GM21360 (cell line): ENCODE measurements around the gene RFX4.

ENCODE experiments used
- ATAC-seq: cut with Tn5 transposase; IDR thresholded peaks from one replicate; pipeline ENCODE4 v1.9.1; 2021; ENCODE audit warnings: mild to moderate bottlenecking, moderate library complexity; ENCODE audit not compliant: unreplicated experiment

RFX4 gene

GRCh38 chr12:106758349-106759110 lies 175.7 kb downstream of the RFX4 start:
- ATAC-seq, result no peak

GRCh38 chr12:106759526-106760183 lies 176.9 kb downstream of the RFX4 start:
- ATAC-seq, result peak; percentile 26

DNA sequence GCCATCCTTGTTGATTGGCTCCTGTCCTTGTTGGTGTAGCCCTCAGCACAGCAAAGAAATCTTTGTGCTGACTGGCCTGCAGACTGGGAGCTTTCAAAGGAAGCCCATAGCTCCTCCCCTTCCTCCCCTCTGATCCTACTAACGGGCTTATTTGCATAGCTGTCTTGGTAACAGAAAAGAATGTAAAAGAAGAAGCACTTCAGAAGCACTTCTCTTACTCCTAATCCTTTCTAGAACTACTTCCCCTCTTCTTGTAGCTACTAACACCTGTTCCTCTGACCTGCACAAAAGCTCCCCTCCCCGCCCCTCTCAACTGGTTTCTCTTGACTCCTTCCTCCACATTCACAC lies 177.4 kb downstream of the RFX4 start:
- ATAC-seq, result peak; percentile 97

GRCh38 chr12:106764220-106764619 lies 181.4 kb downstream of the RFX4 start:
- ATAC-seq, result no peak

DNA sequence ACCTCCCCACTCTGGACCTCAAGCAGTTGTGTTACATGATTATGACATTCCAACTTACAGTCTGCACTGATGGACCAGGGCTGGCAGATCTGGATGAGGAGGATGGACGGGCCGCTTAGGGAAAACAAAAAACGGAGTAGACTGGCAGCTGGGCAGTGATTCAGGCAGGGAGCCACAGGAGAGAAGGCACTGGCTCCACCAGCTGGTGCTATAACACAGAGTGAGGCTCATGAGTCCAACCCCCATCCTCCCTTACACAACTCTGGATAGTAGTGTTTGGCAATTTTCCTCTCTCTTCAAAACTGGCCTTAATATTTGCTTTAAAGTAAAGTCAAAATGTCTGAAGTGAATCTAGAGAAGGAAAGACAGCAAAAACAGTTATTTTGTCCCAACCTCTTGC lies 181.9 kb downstream of the RFX4 start:
- no peak for ATAC-seq

DNA sequence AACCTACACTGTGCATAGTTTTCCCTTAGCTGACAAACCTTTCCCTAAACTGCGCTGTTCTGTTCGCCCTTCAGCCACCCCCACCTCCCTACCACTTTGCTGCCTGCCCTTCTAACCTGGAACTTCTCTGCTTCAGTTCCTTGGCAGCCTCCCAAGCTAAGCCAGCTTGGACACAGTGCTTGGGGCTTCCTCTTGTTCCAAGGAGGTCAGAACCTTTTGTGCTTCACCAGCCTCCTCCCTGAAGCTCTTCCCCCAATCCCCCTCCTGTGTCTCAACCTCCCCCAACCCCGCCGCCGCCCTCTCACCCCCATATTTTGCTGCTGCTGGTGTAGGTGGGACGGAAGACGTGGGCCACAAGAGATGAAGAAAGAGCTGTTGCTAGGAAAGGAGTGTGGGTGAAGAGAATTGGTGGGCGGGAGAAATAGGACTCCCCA lies 183.6 kb downstream of the RFX4 start:
- no peak for ATAC-seq

DNA sequence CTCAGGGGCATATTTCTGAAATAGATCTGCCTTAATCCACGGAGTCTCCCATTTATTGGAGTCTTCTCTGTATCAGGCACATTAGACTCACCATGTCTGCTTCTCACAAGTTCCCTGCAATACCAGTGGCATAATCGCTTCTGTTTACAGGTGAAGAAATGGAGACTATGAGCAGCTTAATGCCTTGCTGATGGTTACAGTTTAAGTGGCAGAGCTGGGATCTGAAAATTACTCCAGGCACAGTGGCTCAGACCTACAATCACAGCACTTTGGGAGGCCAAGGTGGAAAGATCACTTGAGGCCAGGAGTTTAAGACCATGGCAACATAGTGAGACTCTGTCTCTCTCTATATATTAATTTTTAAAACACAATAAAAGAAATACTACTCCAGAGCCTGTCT lies 184.4 kb downstream of the RFX4 start:
- no peak for ATAC-seq

DNA sequence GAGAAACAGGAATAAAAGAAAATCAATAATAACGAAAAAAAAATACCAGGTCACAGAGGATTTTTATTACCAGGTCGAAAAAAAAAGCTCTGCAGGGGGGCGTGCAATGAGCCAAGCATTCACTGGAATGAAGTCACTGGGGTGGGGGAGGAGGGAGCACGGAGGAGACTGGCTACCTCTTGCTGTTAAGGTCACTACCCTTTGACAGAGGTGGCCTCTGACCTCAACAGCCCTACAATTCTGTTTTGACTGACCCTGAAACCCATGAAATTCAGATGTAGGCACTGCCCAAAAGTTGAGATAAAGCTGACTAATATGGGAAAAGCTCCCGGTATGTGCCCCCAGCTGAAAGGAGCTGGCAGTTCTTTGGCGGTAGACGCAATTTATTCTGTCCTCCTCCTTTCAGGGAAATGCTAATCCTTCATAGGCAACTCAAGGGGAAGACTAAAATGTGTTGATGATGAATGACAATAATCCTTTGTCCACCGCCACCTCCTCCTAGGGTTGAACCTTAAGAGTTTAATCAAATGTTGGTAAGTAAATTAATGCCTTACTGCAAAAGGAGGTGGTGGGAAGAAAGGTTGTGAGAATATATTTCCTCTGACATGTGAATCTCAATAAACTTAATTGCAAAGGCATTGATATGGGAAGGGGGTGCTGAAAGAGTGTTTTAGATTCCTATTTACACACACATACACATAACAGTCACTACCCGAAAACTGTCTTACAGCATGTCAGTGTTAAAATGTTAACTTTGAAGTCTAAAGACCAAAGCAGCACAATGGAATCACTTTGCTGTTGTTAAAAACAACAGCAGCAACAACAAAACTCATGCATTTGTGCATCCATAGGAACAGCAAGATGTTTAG lies 185.4 kb downstream of the RFX4 start:
- no peak for ATAC-seq

DNA sequence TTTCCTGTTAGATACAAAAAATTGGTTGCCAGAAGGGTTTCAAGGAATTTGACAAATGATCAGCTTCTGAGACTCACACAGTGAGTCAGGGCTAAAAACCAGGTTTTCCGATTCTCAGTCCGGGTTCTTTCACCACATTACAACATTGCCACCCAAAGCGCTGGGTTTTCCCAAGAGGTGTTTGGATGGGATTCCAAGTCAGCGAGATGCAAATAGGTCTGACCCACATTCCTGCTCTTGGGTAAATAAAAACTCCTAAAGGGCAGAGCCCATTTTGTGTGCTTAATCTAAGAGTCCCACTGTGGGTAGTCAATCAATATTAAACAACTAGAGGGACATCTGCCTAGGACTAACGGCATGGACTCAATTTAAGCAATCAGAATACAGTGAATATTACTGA lies 186.3 kb downstream of the RFX4 start:
- ATAC-seq, result no peak

- ATAC-seq, result no peak
Observed at GRCh38 chr12:106769546-106769945, 186.7 kb downstream of the RFX4 start.

- no peak for ATAC-seq
Observed at GRCh38 chr12:106771425-106771824, 188.6 kb downstream of the RFX4 start.

GRCh38 chr12:106773286-106774004 lies 190.6 kb downstream of the RFX4 start:
- no peak for ATAC-seq

DNA sequence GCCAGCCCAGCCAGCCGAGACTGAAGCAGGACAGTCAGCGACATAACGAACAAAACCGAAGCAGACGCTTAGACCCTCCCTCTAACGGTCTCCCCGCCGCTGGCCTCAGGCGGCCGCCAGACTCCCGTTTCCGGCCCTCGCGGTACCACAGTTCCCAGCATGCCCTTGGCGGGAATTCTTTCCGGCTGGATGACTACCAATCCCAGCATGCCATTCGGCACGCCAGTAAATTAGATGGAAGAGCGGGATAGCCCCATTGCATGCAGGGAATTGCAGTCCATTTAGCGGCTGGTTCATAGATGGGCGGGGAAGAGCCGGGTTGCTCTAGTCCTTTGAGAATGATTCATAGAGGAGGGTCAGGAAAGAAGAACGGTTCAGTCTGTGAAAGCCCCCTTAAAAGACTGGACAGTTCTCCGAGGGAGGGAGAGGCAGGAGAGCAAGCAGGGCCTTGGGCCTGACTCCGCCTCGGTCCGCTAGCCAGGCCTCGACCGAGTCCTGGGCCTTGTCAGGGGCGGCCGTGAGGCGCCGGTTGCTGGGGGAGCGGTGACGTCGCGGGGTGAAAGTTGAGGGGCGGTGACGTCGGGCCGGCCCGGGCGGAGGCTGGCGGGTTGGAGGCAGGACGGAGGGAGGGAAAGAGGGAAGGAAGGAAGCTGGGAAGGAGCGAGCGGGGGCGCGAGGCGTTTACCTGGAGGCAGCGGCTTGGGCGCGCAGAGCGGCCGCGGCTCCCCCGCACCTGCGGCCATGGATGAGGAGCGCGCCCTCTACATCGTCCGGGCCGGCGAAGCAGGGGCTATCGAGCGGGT lies 191.4 kb downstream of the RFX4 start, which contains the start of gene RIC8B:
RIC8B (plus strand) TSS at position 678 of the 803 bp plus-strand sequence; CDS start at position 742, 64 bp downstream.
- ATAC-seq, result peak; percentile 76

- peak; percentile 17 for ATAC-seq
Observed at GRCh38 chr12:106774808-106775524, 192.2 kb downstream of the RFX4 start.

DNA sequence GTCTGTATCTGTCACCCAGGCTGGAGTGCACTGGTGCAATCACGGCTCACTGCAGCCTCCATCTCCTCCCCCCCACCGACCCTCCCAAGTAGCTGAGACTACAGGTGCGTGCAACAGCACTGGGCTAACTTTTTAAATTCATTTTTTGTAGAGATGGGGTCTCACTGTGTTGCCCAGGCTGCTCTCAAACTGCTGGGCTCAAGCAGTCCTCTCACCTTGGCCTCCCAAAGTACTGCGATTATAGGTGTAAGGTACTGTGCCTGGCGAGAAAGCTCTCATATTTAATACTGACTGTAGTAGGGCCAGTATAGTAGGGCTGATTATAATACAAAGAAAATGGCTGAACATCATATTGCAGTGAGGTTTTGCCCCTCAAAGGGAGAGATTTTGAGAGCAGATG lies 194.1 kb downstream of the RFX4 start:
- no peak for ATAC-seq

DNA sequence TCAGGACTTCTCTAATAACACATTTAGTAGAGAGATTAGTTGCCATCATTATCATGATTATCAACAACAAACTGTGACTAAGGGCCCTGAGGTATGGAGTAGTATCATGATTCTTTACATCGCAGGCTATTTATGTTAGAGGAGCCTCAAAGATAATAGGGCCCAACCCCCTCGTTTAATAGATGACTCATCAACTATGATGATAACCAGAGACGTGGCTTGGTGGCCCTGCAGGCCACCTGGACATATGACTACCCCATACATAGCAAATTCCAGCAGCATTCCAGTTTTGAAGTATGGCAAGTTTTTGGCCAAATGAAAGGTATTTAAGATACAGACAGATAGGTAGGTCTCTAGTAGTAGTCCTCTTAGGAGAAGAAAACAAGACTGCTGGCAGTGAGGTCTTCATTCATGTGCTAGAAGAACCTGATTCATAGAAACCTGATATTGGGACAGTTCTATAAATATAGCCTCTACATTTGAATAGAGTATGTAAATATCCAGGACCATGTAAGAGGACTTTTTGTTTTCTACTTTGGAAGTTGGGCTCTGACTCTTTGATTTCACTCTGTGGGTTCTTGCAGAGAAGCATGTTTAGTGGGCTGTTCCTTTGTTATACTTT lies 197.3 kb downstream of the RFX4 start:
- no peak for ATAC-seq

GRCh38 chr12:106782619-106783018 lies 199.8 kb downstream of the RFX4 start:
- no peak for ATAC-seq

DNA sequence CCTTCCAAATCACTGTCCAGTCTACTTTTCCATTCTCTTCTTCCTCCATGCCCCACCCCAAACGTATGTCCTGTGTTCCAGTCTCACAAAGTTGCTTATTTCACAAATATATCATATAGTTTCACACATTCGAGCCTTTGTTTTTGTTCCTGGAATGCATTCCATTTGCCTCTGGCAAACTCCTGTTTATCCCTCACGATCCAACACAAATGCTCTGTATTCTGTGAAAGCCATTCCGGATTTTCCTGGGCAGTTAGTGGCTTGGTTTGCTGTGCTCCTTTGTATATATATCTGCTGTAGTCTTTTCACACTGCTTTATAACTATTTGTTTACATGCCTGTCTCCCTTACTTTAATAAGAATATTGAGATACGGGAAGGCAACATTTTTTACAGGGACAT lies 200.7 kb downstream of the RFX4 start:
- ATAC-seq, result no peak

DNA sequence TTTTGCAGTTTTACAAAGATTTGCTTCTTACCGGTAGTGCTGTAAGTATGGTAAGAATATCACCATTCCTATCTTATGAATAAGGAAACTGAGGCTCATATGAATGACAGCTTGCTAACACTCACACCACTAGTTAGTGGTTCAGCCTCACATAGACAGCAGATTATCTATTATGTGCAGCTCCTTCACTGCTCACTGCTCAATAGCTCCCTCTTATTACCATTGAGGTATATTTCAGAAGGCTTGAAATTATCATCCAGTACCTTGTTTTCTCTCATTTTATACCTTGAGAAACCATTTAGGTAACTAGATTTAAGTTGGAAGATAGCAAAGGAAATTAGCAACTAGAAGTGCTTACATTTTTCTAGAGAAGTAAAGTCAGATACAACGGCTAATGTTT lies 207.2 kb downstream of the RFX4 start:
- ATAC-seq, result no peak
